GM12878 (cell line): ENCODE data around the gene NELL1. TPM values are rescaled to one million over a fixed set of nuclear protein-coding genes. Genes with fewer than 3 reads are reported as not detected.

Source experiments
- ATAC-seq: fragments of 200-7000 bp; cut with Tn5 transposase; 3 replicates; pipeline ENCODE4 v1.9.1; 2020; ENCODE audit warnings: mild to moderate bottlenecking, moderate library complexity
- BruUV-seq: library from RNA; stranded (reverse); fragments of 400-500 nt; replicated peaks from 2 replicates; lab custom pipeline; 2021; lab: Mats Ljungman, UMichigan
- CTCF ChIA-PET: fragments of 300-600 bp; sonication (Branson Sonifier 250); formaldehyde crosslinking; extraction: SDS; loops from one replicate; lab custom pipeline; 2021; ENCODE audit warnings: inconsistent platforms; lab: Yijun Ruan, JAX
- POLR2A ChIA-PET: fragments of 350-600 bp; formaldehyde crosslinking; extraction: SDS; loops from one replicate; lab custom pipeline; 2021; ENCODE audit warnings: inconsistent platforms; lab: Charles Lee
- RAD21 ChIA-PET: fragments of 300-600 bp; sonication (Branson Sonifier 250); formaldehyde crosslinking; loops from one replicate; lab custom pipeline; 2023; ENCODE audit warnings: antibody characterized with exemption; ENCODE audit not compliant: unreplicated experiment; lab: Charles Lee
- SMC1A ChIA-PET: fragments of 300-600 bp; sonication (Branson Sonifier 250); formaldehyde crosslinking; loops from one replicate; lab custom pipeline; 2023; ENCODE audit not compliant: unreplicated experiment, uncharacterized antibody; lab: Charles Lee
- DNase-seq: peaks from one replicate; pipeline ENCODE4 v3.0.0-alpha.2; 2011; ENCODE audit warnings: low read depth, low spot score
- FAIRE-seq: peaks from 3 replicates; lab custom pipeline; 2011; peaks lifted over from hg19 to GRCh38; lab: Jason Lieb, UNC
- H2AFZ ChIP-seq: 2 replicates; pipeline ENCODE4 v1.6.0; 2011; ENCODE audit warnings: low read depth, low read length, control low read depth; ENCODE audit not compliant: control insufficient read depth
- H3K27ac ChIP-seq: 2 replicates; pipeline ENCODE4 v1.5.1; 2011; ENCODE audit warnings: control low read depth; ENCODE audit not compliant: control insufficient read depth, insufficient read depth
- H3K27me3 ChIP-seq, 2 experiments: replicated peaks in 1 of 2; 2 replicates each; pipeline versions ENCODE4 v1.6.0 to v1.6.1; 2011; ENCODE audit warnings: low read length in 1 of 2; ENCODE audit not compliant: control insufficient read depth in 2 of 2, insufficient read depth in 2 of 2
- H3K36me3 ChIP-seq, 2 experiments: 2 replicates each; pipeline ENCODE4 v1.5.1; 2011; ENCODE audit warnings: low read length in 1 of 2; ENCODE audit not compliant: control insufficient read depth in 2 of 2, insufficient read depth in 2 of 2
- H3K4me1 ChIP-seq: 2 replicates; pipeline ENCODE4 v1.6.1; 2011; ENCODE audit warnings: mild to moderate bottlenecking, low read length, moderate library complexity, mixed read lengths; ENCODE audit not compliant: control insufficient read depth, insufficient read depth
- H3K4me2 ChIP-seq: 2 replicates; pipeline ENCODE4 v1.6.0; 2011; ENCODE audit warnings: control low read depth; ENCODE audit not compliant: control insufficient read depth, insufficient read depth
- H3K4me3 ChIP-seq: fragments of 200-600 bp; sonication (generic); 2 replicates; pipeline ENCODE4 v1.5.1; 2016
- H3K79me2 ChIP-seq: 2 replicates; pipeline ENCODE4 v1.6.0; 2011; ENCODE audit warnings: low read length; ENCODE audit not compliant: control insufficient read depth, insufficient read depth
- H3K9ac ChIP-seq: 2 replicates; pipeline ENCODE4 v1.8.0; 2011; ENCODE audit warnings: low read length, control low read depth, mixed read lengths; ENCODE audit not compliant: control insufficient read depth, insufficient read depth
- H3K9me3 ChIP-seq: replicated peaks from 3 replicates; pipeline ENCODE4 v1.5.1; 2011; ENCODE audit warnings: mild to moderate bottlenecking, low read length; ENCODE audit not compliant: control insufficient read depth, insufficient read depth
- H4K20me1 ChIP-seq: 2 replicates; pipeline ENCODE4 v1.6.0; 2011; ENCODE audit not compliant: control insufficient read depth, insufficient read depth
- BCL3 ChIP-seq: IDR thresholded peaks from 2 replicates; pipeline ENCODE4 v1.6.1; 2011; ENCODE audit warnings: borderline replicate concordance, low read depth, mild to moderate bottlenecking, moderate library complexity, low read length; ENCODE audit not compliant: insufficient read depth, poor library complexity, severe bottlenecking
- HCFC1 ChIP-seq: fragments of 150-350 bp; IDR thresholded peaks from 2 replicates; pipeline ENCODE4 v1.6.1; 2014; ENCODE audit warnings: low read length
- MEF2B ChIP-seq: fragments of 450-650 bp; IDR thresholded peaks from 2 replicates; pipeline ENCODE4 v1.6.1; 2018; ENCODE audit warnings: mild to moderate bottlenecking, moderate library complexity; ENCODE audit not compliant: partially characterized antibody, poor library complexity, severe bottlenecking
- REST ChIP-seq: IDR thresholded peaks from 2 replicates; pipeline ENCODE4 v1.6.1; 2012; ENCODE audit warnings: mild to moderate bottlenecking, low read depth, low read length
- SREBF2 ChIP-seq: IDR thresholded peaks from 2 replicates; pipeline ENCODE4 v1.6.1; 2012; ENCODE audit warnings: mild to moderate bottlenecking, low read length
- WGBS: methylation state at CpG from one replicate; pipeline ENCODE4 v1.1.6; 2016; ENCODE audit warnings: low lambda C conversion rate; ENCODE audit not compliant: insufficient replicate concordance, insufficient coverage; ENCODE audit errors: missing lambda C conversion rate; 5-methylcytosine and 5-hydroxymethylcytosine counted together
- in situ Hi-C: fragments of 300-500 bp; cut with MboI; formaldehyde crosslinking; loops from 9 replicates; pipeline ENCODE4 v1.14.3; 2018; ENCODE audit warnings: mixed read lengths
- intact Hi-C: fragments of 100-400 bp; cut with micrococcal nuclease; formaldehyde crosslinking; loops from one replicate; pipeline ENCODE4 v1.14.2; 2022; ENCODE audit not compliant: unreplicated experiment
- polyA plus RNA-seq, 11 experiments: library from polyadenylated mRNA; depleted of rRNA in 4 of 11; unstranded in 6 of 11; stranded (reverse) in 5 of 11; fragments of >200 nt; fragmentation: Nextera tagmentation in 4 of 11; fragmentation: Illumina TruSeq in 1 of 11; extraction: Ambion mirVana in 4 of 11; extraction: Trizol in 1 of 11; gene quantifications; 1 replicate in 1 of 11; 2 replicates in 10 of 11; pipeline versions ENCODE4 v1.2.1 to v1.2.3, GENCODE V29; 2011 to 2016; ENCODE audit warnings: inconsistent platforms in 2 of 11, missing spikeins in 2 of 11, low read depth in 1 of 11
- total RNA-seq, 4 experiments: library from RNA; depleted of rRNA in 3 of 4; stranded (reverse); fragments of >200 nt in 3 of 4; fragmentation: Illumina TruSeq in 1 of 4; extraction: Trizol in 1 of 4; gene quantifications; 2 replicates each; pipeline versions ENCODE4 v1.2.1 to v1.2.3, GENCODE V29; 2013 to 2021

The NELL1 gene
- total and polyA plus RNA-seq, 10 of the 15 experiments (the other 5 are each of a cell fraction or from before 2014, with no cell fraction given), result 0.02 to 0.12 TPM; not detected in 8

DNA sequence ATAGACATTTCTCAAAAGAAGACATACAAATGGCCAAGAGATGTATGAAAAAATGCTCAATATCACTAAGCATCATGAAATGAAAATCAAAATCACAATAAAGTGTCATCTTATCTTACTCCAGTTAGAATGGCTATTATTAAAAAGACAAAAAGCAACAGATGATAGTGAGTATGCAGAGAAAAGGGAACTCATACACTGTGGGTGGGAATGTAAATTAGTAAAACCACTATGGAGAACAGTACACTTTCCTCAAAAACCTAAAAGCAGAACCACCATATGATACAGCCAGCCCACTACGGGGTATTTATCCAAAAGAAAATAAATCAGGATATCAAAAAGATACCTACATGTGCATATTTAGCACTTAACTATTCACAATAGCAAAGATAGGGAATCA lies 823.5 kb downstream of the NELL1 start (continued):
- TF ChIP-seq BCL3, result no peak
- no peak for TF ChIP-seq HCFC1
- no peak for TF ChIP-seq REST
- no peak for TF ChIP-seq MEF2B
- TF ChIP-seq, all 136 proteins: peak for 0

DNA sequence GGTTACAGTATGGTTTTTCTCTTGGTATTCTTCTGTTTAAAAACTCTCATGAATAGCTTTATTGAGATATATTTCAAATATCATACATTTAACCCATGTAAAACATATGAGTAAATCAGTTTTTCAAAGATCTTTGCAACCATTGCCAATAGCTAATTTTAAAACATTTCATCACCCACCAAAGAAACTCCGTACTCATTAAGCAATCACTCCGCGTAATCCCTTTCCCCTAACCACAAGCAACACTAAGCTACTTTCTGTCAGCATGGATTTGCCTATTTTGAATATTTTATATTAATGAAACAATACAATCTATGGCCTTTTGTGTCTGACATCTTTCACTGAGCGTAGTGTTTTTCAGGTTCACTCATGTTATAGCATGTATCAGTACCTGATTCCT lies 825.6 kb downstream of the NELL1 start:
- no peaks in the 10 kb centered on the region for H3K9me3 ChIP-seq
- TF ChIP-seq SREBF2, result no peak
- H4K20me1 ChIP-seq, result no peaks in the 10 kb centered on the region
- no peaks in the 10 kb centered on the region for H3K79me2 ChIP-seq
- intact Hi-C loops (no loop called here), in situ Hi-C loops (no loop called here)
- no peaks in the 10 kb centered on the region for H3K27me3 ChIP-seq
- no peak overlapping the region for H3K4me3 ChIP-seq
- WGBS, result 75% methylated on average over 4 of the region's 4 CpGs
- H3K4me1 ChIP-seq, result no peaks in the 10 kb centered on the region
- DNase-seq (no peak), FAIRE-seq (no peak), ATAC-seq (no peak)
- H3K9ac ChIP-seq, result no peak overlapping the region
- no peak overlapping the region for H3K4me2 ChIP-seq
- SMC1A ChIA-PET, result interaction anchor here (1.6 kb wide), 1 partner anchor 17 kb away, joined by 3 read pairs; no protein-coding TSS in a partner anchor
- CTCF ChIA-PET, result interaction anchor here (1.0 to 1.4 kb wide), 3 partner anchors 10 to 29 kb away, joined by 3 to 5 read pairs (median 3); no protein-coding TSS in a partner anchor
- H2AFZ ChIP-seq, result no peak overlapping the region
- no TSS peak for BruUV-seq
- POLR2A ChIA-PET, result no interaction called here
- RAD21 ChIA-PET, result interaction anchor here (1.9 kb wide), 1 partner anchor 17 kb away, joined by 5 read pairs; no protein-coding TSS in a partner anchor
- no peak overlapping the region for H3K27ac ChIP-seq
- no peaks in the 10 kb centered on the region for H3K36me3 ChIP-seq
